Skeletal muscle satellite cell (primary cell): ENCODE measurements around the gene NR4A3.

Experiments
- H3K27me3 ChIP-seq: 2 replicates; pipeline ENCODE4 v1.7.0; 2013; ENCODE audit warnings: low read length; ENCODE audit not compliant: control insufficient read depth, insufficient read depth
- H3K36me3 ChIP-seq: 2 replicates; pipeline ENCODE4 v1.7.0; 2013; ENCODE audit warnings: mild to moderate bottlenecking, control low read depth, low read length; ENCODE audit not compliant: insufficient read depth
- H3K4me1 ChIP-seq: 2 replicates; pipeline ENCODE4 v1.7.0; 2013; ENCODE audit warnings: low read length; ENCODE audit not compliant: control insufficient read depth, insufficient read depth
- H3K4me2 ChIP-seq: 2 replicates; pipeline ENCODE4 v1.7.0; 2013; ENCODE audit warnings: mild to moderate bottlenecking, low read length
- H3K4me3 ChIP-seq: 2 replicates; pipeline ENCODE4 v1.7.0; 2013; ENCODE audit warnings: low read length
- H3K9ac ChIP-seq: 2 replicates; pipeline ENCODE4 v1.7.0; 2013; ENCODE audit warnings: mild to moderate bottlenecking, low read depth, low read length, moderate library complexity
- H3K9me3 ChIP-seq: replicated peaks from 2 replicates; pipeline ENCODE4 v1.7.0; 2013; ENCODE audit warnings: mild to moderate bottlenecking, control low read depth, low read length

NR4A3 gene

GRCh38 chr9:99796231-99796630, 25.5 kb upstream of the NR4A3 start:
- H3K36me3 ChIP-seq = no peaks in the 10 kb centered on the region
- no peak overlapping the region for H3K4me2 ChIP-seq
- H3K27me3 ChIP-seq = no peaks in the 10 kb centered on the region
- no peak overlapping the region for H3K9ac ChIP-seq
- no peak overlapping the region for H3K4me3 ChIP-seq
- H3K9me3 ChIP-seq = no peaks in the 10 kb centered on the region
- no peaks in the 10 kb centered on the region for H3K4me1 ChIP-seq

GRCh38 chr9:99801775-99802174, 19.9 kb upstream of the NR4A3 start:
- no peak overlapping the region for H3K9ac ChIP-seq
- no peaks in the 10 kb centered on the region for H3K9me3 ChIP-seq
- no peaks in the 10 kb centered on the region for H3K4me1 ChIP-seq
- H3K27me3 ChIP-seq = no peaks in the 10 kb centered on the region
- H3K4me2 ChIP-seq = no peak overlapping the region
- H3K36me3 ChIP-seq = no peaks in the 10 kb centered on the region
- no peak overlapping the region for H3K4me3 ChIP-seq

GRCh38 chr9:99803694-99804093, 18.0 kb upstream of the NR4A3 start:
- Histone ChIP-seq H3K9ac (no peak overlapping the region), H3K36me3 (no peaks in the 10 kb centered on the region), H3K9me3 (no peaks in the 10 kb centered on the region), H3K4me2 (no peak overlapping the region), H3K27me3 (no peaks in the 10 kb centered on the region), H3K4me1 (no peaks in the 10 kb centered on the region), H3K4me3 (no peak overlapping the region)

GRCh38 chr9:99807276-99807852, 14.3 kb upstream of the NR4A3 start:
- Histone ChIP-seq H3K9me3 (no peaks in the 10 kb centered on the region), H3K4me2 (no peak overlapping the region), H3K27me3 (no peaks in the 10 kb centered on the region), H3K4me3 (no peak overlapping the region), H3K36me3 (no peaks in the 10 kb centered on the region), H3K9ac (no peak overlapping the region), H3K4me1 (no peaks in the 10 kb centered on the region)

- Histone ChIP-seq H3K4me1 (no peaks in the 10 kb centered on the region), H3K9me3 (no peaks in the 10 kb centered on the region), H3K4me2 (no peak overlapping the region), H3K27me3 (no peaks in the 10 kb centered on the region), H3K9ac (no peak overlapping the region), H3K36me3 (no peaks in the 10 kb centered on the region), H3K4me3 (no peak overlapping the region)
Observed at GRCh38 chr9:99807956-99808355, 13.7 kb upstream of the NR4A3 start.

GRCh38 chr9:99808454-99808853, 13.2 kb upstream of the NR4A3 start:
- no peaks in the 10 kb centered on the region for H3K9me3 ChIP-seq
- no peak overlapping the region for H3K4me2 ChIP-seq
- no peaks in the 10 kb centered on the region for H3K36me3 ChIP-seq
- no peaks in the 10 kb centered on the region for H3K4me1 ChIP-seq
- H3K27me3 ChIP-seq = no peaks in the 10 kb centered on the region
- H3K4me3 ChIP-seq = no peak overlapping the region
- H3K9ac ChIP-seq = no peak overlapping the region

- no peaks in the 10 kb centered on the region for H3K9me3 ChIP-seq
Observed at GRCh38 chr9:99809586-99810319, 11.9 kb upstream of the NR4A3 start.

GRCh38 chr9:99811172-99811571, 10.5 kb upstream of the NR4A3 start:
- Histone ChIP-seq H3K27me3 (no peaks in the 10 kb centered on the region), H3K4me2 (no peak overlapping the region), H3K9me3 (no peaks in the 10 kb centered on the region), H3K4me3 (no peak overlapping the region), H3K9ac (no peak overlapping the region), H3K4me1 (no peaks in the 10 kb centered on the region), H3K36me3 (no peaks in the 10 kb centered on the region)

More at GRCh38 chr9:99809586-99810319, 11.9 kb upstream of the NR4A3 start:
- no peak overlapping the region for H3K9ac ChIP-seq
- no peaks in the 10 kb centered on the region for H3K4me1 ChIP-seq
- H3K4me2 ChIP-seq = no peak overlapping the region
- no peaks in the 10 kb centered on the region for H3K27me3 ChIP-seq
- H3K4me3 ChIP-seq = no peak overlapping the region
- H3K36me3 ChIP-seq = no peaks in the 10 kb centered on the region

GRCh38 chr9:99811598-99812383, 9.9 kb upstream of the NR4A3 start:
- Histone ChIP-seq H3K27me3 (no peaks in the 10 kb centered on the region), H3K9ac (no peak overlapping the region), H3K4me1 (no peaks in the 10 kb centered on the region), H3K4me3 (no peak overlapping the region), H3K36me3 (no peaks in the 10 kb centered on the region), H3K4me2 (no peak overlapping the region), H3K9me3 (no peaks in the 10 kb centered on the region)

GRCh38 chr9:99813739-99814138, 7.9 kb upstream of the NR4A3 start:
- H3K36me3 ChIP-seq = no peaks in the 10 kb centered on the region
- no peak overlapping the region for H3K4me3 ChIP-seq
- H3K9ac ChIP-seq = no peak overlapping the region
- H3K4me1 ChIP-seq = peaks cover 5% of the 10 kb centered on the region
- H3K4me2 ChIP-seq = no peak overlapping the region
- no peaks in the 10 kb centered on the region for H3K27me3 ChIP-seq
- no peaks in the 10 kb centered on the region for H3K9me3 ChIP-seq

GRCh38 chr9:99814359-99814758, 7.3 kb upstream of the NR4A3 start:
- no peak overlapping the region for H3K4me3 ChIP-seq
- no peaks in the 10 kb centered on the region for H3K36me3 ChIP-seq

More at GRCh38 chr9:99814359-99814758, 7.3 kb upstream of the NR4A3 start:
- no peaks in the 10 kb centered on the region for H3K9me3 ChIP-seq
- H3K4me1 ChIP-seq = peaks cover 7% of the 10 kb centered on the region
- H3K27me3 ChIP-seq = no peaks in the 10 kb centered on the region
- H3K9ac ChIP-seq = no peak overlapping the region
- H3K4me2 ChIP-seq = no peak overlapping the region
